Measurements from ENCODE around the gene GRIN3A.

The GRIN3A gene

GRCh38 chr9:101689039-101689438 lies 49.4 kb downstream of the GRIN3A start:
- Histone ChIP-seq H2AFZ (ENCODE audit: low read depth, low read length) (no peak overlapping the region), H3K27me3 (ENCODE audit: insufficient read depth, low read length) (peaks cover 5% of the 10 kb centered on the region), H3K9me3 (ENCODE audit: low read length) (no peaks in the 10 kb centered on the region), H3K4me3 (ENCODE audit: low read length) (no peak overlapping the region), H3K4me1 (ENCODE audit: insufficient read depth, low read length) (no peaks in the 10 kb centered on the region), H3K36me3 (ENCODE audit: insufficient read depth, low read length) (no peaks in the 10 kb centered on the region)

GRCh38 chr9:101684665-101685064 lies 53.8 kb downstream of the GRIN3A start:
- no peak overlapping the region for H3K4me3 ChIP-seq (ENCODE audit: low read length)
- H3K4me1 ChIP-seq (ENCODE audit: insufficient read depth, low read length) = no peaks in the 10 kb centered on the region
- H3K9me3 ChIP-seq (ENCODE audit: low read length) = no peaks in the 10 kb centered on the region
- no peak overlapping the region for H2AFZ ChIP-seq (ENCODE audit: low read depth, low read length)
- peaks cover 5% of the 10 kb centered on the region for H3K27me3 ChIP-seq (ENCODE audit: insufficient read depth, low read length)
- no peaks in the 10 kb centered on the region for H3K36me3 ChIP-seq (ENCODE audit: insufficient read depth, low read length)

GRCh38 chr9:101683236-101683635 lies 55.2 kb downstream of the GRIN3A start:
- peaks cover 5% of the 10 kb centered on the region for H3K27me3 ChIP-seq (ENCODE audit: insufficient read depth, low read length)
- H3K9me3 ChIP-seq (ENCODE audit: low read length) = no peaks in the 10 kb centered on the region
- no peak overlapping the region for H2AFZ ChIP-seq (ENCODE audit: low read depth, low read length)
- no peaks in the 10 kb centered on the region for H3K4me1 ChIP-seq (ENCODE audit: insufficient read depth, low read length)
- no peak overlapping the region for H3K4me3 ChIP-seq (ENCODE audit: low read length)
- no peaks in the 10 kb centered on the region for H3K36me3 ChIP-seq (ENCODE audit: insufficient read depth, low read length)

- no peaks in the 10 kb centered on the region for H3K27me3 ChIP-seq (ENCODE audit: insufficient read depth, low read length)
- no peak overlapping the region for H2AFZ ChIP-seq (ENCODE audit: low read depth, low read length)
- no peaks in the 10 kb centered on the region for H3K4me1 ChIP-seq (ENCODE audit: insufficient read depth, low read length)
- H3K36me3 ChIP-seq (ENCODE audit: insufficient read depth, low read length) = no peaks in the 10 kb centered on the region
- H3K4me3 ChIP-seq (ENCODE audit: low read length) = no peak overlapping the region
- no peaks in the 10 kb centered on the region for H3K9me3 ChIP-seq (ENCODE audit: low read length)
Observed at GRCh38 chr9:101677861-101678260, 60.6 kb downstream of the GRIN3A start.

GRCh38 chr9:101675341-101675740 lies 63.1 kb downstream of the GRIN3A start:
- Histone ChIP-seq H3K4me3 (ENCODE audit: low read length) (no peak overlapping the region), H3K9me3 (ENCODE audit: low read length) (no peaks in the 10 kb centered on the region), H2AFZ (ENCODE audit: low read depth, low read length) (no peak overlapping the region), H3K36me3 (ENCODE audit: insufficient read depth, low read length) (no peaks in the 10 kb centered on the region), H3K4me1 (ENCODE audit: insufficient read depth, low read length) (no peaks in the 10 kb centered on the region), H3K27me3 (ENCODE audit: insufficient read depth, low read length) (no peaks in the 10 kb centered on the region)

GRCh38 chr9:101674165-101674564 lies 64.3 kb downstream of the GRIN3A start:
- H3K27me3 ChIP-seq (ENCODE audit: insufficient read depth, low read length) = no peaks in the 10 kb centered on the region
- no peaks in the 10 kb centered on the region for H3K9me3 ChIP-seq (ENCODE audit: low read length)

GRCh38 chr9:101673642-101674041 lies 64.8 kb downstream of the GRIN3A start:
- H2AFZ ChIP-seq (ENCODE audit: low read depth, low read length) = no peak overlapping the region
- no peaks in the 10 kb centered on the region for H3K27me3 ChIP-seq (ENCODE audit: insufficient read depth, low read length)
- peaks cover 6% of the 10 kb centered on the region for H3K4me1 ChIP-seq (ENCODE audit: insufficient read depth, low read length)
- H3K36me3 ChIP-seq (ENCODE audit: insufficient read depth, low read length) = no peaks in the 10 kb centered on the region
- no peak overlapping the region for H3K4me3 ChIP-seq (ENCODE audit: low read length)
- no peaks in the 10 kb centered on the region for H3K9me3 ChIP-seq (ENCODE audit: low read length)

More at GRCh38 chr9:101674165-101674564, 64.3 kb downstream of the GRIN3A start:
- Histone ChIP-seq H3K4me1 (ENCODE audit: insufficient read depth, low read length) (peaks cover 1% of the 10 kb centered on the region), H3K36me3 (ENCODE audit: insufficient read depth, low read length) (no peaks in the 10 kb centered on the region), H3K4me3 (ENCODE audit: low read length) (no peak overlapping the region), H2AFZ (ENCODE audit: low read depth, low read length) (no peak overlapping the region)

GRCh38 chr9:101671567-101671966 lies 66.9 kb downstream of the GRIN3A start:
- no peaks in the 10 kb centered on the region for H3K36me3 ChIP-seq (ENCODE audit: insufficient read depth, low read length)
- H3K27me3 ChIP-seq (ENCODE audit: insufficient read depth, low read length) = no peaks in the 10 kb centered on the region
- no peaks in the 10 kb centered on the region for H3K9me3 ChIP-seq (ENCODE audit: low read length)
- H3K4me1 ChIP-seq (ENCODE audit: insufficient read depth, low read length) = peaks cover 15% of the 10 kb centered on the region
- no peak overlapping the region for H2AFZ ChIP-seq (ENCODE audit: low read depth, low read length)
- H3K4me3 ChIP-seq (ENCODE audit: low read length) = no peak overlapping the region

GRCh38 chr9:101668421-101668820 lies 70.0 kb downstream of the GRIN3A start:
- H3K9me3 ChIP-seq (ENCODE audit: low read length) = no peaks in the 10 kb centered on the region
- H3K4me1 ChIP-seq (ENCODE audit: insufficient read depth, low read length) = peaks cover 15% of the 10 kb centered on the region
- H3K36me3 ChIP-seq (ENCODE audit: insufficient read depth, low read length) = no peaks in the 10 kb centered on the region
- no peak overlapping the region for H2AFZ ChIP-seq (ENCODE audit: low read depth, low read length)
- H3K4me3 ChIP-seq (ENCODE audit: low read length) = no peak overlapping the region
- no peaks in the 10 kb centered on the region for H3K27me3 ChIP-seq (ENCODE audit: insufficient read depth, low read length)

- Histone ChIP-seq H3K4me3 (ENCODE audit: low read length) (no peak overlapping the region), H2AFZ (ENCODE audit: low read depth, low read length) (no peak overlapping the region), H3K4me1 (ENCODE audit: insufficient read depth, low read length) (peaks cover 15% of the 10 kb centered on the region), H3K36me3 (ENCODE audit: insufficient read depth, low read length) (no peaks in the 10 kb centered on the region), H3K9me3 (ENCODE audit: low read length) (no peaks in the 10 kb centered on the region), H3K27me3 (ENCODE audit: insufficient read depth, low read length) (no peaks in the 10 kb centered on the region)
Observed at GRCh38 chr9:101664453-101664852, 74.0 kb downstream of the GRIN3A start.

- H3K36me3 ChIP-seq (ENCODE audit: insufficient read depth, low read length) = no peaks in the 10 kb centered on the region
- H3K27me3 ChIP-seq (ENCODE audit: insufficient read depth, low read length) = no peaks in the 10 kb centered on the region
- no peak overlapping the region for H2AFZ ChIP-seq (ENCODE audit: low read depth, low read length)
- no peak overlapping the region for H3K4me3 ChIP-seq (ENCODE audit: low read length)
- H3K9me3 ChIP-seq (ENCODE audit: low read length) = no peaks in the 10 kb centered on the region
- H3K4me1 ChIP-seq (ENCODE audit: insufficient read depth, low read length) = no peaks in the 10 kb centered on the region
Observed at GRCh38 chr9:101652601-101653175, 85.8 kb downstream of the GRIN3A start.

GRCh38 chr9:101650142-101650541 lies 88.3 kb downstream of the GRIN3A start:
- no peaks in the 10 kb centered on the region for H3K36me3 ChIP-seq (ENCODE audit: insufficient read depth, low read length)
- H3K4me3 ChIP-seq (ENCODE audit: low read length) = no peak overlapping the region
- no peaks in the 10 kb centered on the region for H3K9me3 ChIP-seq (ENCODE audit: low read length)
- H3K27me3 ChIP-seq (ENCODE audit: insufficient read depth, low read length) = no peaks in the 10 kb centered on the region
- no peaks in the 10 kb centered on the region for H3K4me1 ChIP-seq (ENCODE audit: insufficient read depth, low read length)
- H2AFZ ChIP-seq (ENCODE audit: low read depth, low read length) = no peak overlapping the region

GRCh38 chr9:101648493-101648892 lies 90.0 kb downstream of the GRIN3A start:
- Histone ChIP-seq H2AFZ (ENCODE audit: low read depth, low read length) (no peak overlapping the region), H3K27me3 (ENCODE audit: insufficient read depth, low read length) (no peaks in the 10 kb centered on the region), H3K4me3 (ENCODE audit: low read length) (no peak overlapping the region), H3K36me3 (ENCODE audit: insufficient read depth, low read length) (no peaks in the 10 kb centered on the region), H3K9me3 (ENCODE audit: low read length) (no peaks in the 10 kb centered on the region), H3K4me1 (ENCODE audit: insufficient read depth, low read length) (no peaks in the 10 kb centered on the region)
